HG03280 (cell line): ENCODE data around the gene SMIM45.

Source experiments
- ATAC-seq: cut with Tn5 transposase; IDR thresholded peaks from one replicate; pipeline ENCODE4 v1.9.1; 2021; ENCODE audit warnings: mild to moderate bottlenecking, moderate library complexity; ENCODE audit not compliant: unreplicated experiment

The SMIM45 gene

DNA sequence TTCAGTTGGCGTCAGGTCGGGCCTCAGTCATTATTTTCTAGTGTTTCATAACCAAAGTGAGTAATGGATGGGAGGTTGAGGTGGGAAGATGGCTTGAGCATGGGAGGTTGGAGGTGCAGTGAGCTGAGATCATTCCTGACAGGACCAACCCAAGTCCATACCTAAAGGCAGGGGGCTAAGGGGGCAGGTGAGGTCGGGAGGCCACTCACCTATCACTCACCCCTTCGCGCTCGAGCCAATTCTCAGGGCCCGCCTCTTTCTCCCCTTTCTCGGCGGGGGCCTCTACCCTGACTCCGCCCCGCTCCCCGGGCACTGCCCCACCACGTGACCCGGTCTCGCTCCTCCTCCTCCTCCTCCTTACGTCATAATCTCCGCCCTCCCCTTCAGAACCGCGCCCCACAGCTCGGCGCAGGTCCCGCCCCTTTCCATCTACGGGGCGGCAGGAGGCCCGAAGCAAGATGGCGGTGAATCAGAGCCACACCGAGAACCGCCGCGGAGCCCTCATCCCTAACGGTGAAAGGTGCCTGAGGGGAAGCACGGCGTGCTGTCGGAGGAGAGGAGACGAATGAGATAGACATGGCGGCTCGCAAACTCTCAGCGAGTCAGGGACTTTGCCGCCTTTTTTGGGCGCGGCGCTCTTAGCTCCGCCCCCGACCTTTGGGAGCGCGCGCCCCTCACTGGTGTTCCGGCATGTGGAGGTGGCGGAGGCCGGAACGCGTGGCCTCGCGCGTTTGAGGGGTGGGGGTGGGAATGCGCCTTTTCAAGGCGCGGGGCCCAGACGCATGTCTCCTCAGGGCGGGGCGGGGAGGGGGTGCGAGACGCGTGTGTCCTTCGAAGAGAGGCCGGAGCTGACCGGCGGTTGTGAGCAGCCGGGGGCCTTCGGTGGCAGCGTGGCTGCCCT is 46.7 kb downstream of the SMIM45 start, which contains the start of gene WBP2NL:
TSS of gene WBP2NL (plus strand) at position 428 of the 901 bp plus-strand sequence. CDS start at position 459, 31 bp downstream.
- no peak for ATAC-seq

DNA sequence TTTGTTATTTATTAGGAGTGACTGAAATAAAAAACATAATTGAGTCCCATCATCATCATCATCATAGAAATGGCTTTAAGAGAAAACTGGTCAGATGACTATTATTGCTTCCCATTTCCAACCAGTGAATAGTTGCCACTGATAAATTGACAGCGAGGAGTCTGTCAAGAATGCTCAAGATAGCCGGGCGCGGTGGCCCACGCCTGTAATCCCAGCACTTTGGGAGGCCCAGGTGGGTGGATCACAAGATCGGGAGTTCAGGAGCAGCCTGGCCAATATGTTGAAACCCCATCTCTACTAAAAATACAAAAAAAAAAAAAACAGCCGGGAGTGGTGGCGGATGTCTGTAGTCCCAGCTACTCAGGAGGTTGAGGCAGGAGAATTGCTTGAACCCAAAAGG is 48.5 kb downstream of the SMIM45 start:
- ATAC-seq = no peak

DNA sequence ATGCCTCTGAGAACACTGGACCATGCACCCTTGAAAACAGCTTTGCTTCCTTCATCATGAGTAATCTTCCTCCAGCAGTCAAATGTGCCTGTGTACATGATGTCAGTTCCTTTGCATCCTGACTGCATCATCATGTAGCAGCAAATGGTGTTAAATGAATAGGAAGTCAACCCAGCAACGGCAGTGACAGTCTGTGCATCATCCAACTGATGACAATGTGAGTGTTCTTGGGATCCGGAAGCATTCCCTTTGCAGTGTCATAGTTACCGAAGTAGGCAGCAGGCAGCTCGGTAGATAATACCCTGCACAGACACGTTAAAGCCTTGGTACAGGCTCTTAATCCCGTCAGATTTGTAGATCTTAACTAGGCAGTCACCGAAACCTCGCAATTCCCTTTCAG is 49.2 kb downstream of the SMIM45 start:
- ATAC-seq = no peak

DNA sequence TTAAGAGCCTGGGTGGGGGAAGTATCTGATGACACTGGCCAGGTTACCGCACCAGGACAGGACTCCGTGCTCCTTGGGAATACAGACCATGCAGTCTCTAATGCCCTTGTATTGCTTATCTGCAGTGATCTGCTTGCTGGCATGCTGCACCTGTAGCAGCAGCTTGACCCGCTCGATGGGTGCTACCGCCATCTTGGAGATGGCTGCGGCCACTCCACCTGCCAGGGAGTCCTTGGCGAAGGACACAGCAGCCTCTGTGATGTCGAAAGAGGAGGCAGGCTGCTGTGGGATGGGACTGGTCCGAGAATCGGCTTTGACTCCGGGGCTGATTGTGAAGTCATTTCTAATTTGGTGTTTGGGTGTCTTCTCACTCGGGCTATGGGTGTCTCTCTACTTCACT is 49.8 kb downstream of the SMIM45 start:
- no peak for ATAC-seq

DNA sequence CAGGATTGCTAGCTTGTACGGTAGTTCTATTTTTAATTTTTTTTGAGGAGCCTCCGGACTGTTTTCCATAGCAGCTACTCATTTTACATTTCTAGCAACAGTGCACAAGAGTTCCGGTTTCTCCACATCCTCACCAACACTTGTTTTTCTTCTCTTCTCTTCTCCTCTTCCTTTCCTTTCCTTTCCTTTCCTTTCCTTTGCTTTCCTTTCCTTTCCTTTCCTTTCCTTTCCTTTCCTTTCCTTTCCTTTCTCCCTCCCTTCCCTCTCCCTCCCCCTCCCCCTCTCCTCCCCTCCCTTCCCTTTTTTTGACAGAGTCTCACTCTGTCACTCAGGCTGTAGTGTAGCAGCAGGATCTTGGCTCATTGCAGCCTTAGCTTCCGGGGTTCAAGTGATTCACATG is 56.0 kb downstream of the SMIM45 start:
- no peak for ATAC-seq
